B cell (primary cell): ENCODE measurements around the gene MTCL1.

Experiments
- CTCF ChIP-seq: fragments of 200-600 bp; IDR thresholded peaks from one replicate; pipeline ENCODE4 v1.8.0; 2022; ENCODE audit warnings: antibody characterized with exemption, mild to moderate bottlenecking
- EZH2 ChIP-seq: IDR thresholded peaks from 2 replicates; pipeline ENCODE4 v1.6.1; 2012; ENCODE audit warnings: borderline replicate concordance, low read depth, mild to moderate bottlenecking, moderate library complexity, low read length; ENCODE audit not compliant: insufficient read depth, poor library complexity, severe bottlenecking

- TF ChIP-seq CTCF, result no peak
- TF ChIP-seq EZH2, result no peak
These were observed 66.6 kb downstream of the MTCL1 start for GRCh38 chr18:8771930-8772329.
